ENCODE measurements around the gene ARPC4. TPM values are rescaled to one million over a fixed set of nuclear protein-coding genes. Genes with fewer than 3 reads are reported as not detected.

The ARPC4 gene
- total and polyA plus RNA-seq, 2 of the 13 experiments (the other 11 are each of a cell fraction or from before 2014, with no cell fraction given), result 30.1 to 83.6 TPM

GRCh38 chr3:9747267-9747666, 45.6 kb upstream of the ARPC4 start:
- no peak for FAIRE-seq
- Histone ChIP-seq H3K4me3 (replicated peaks in 1 of 3; ENCODE audit: insufficient read depth in 1 of 3, low read depth in 2 of 3, low read length in 3 of 3) (no peak overlapping the region), H3K27ac (ENCODE audit: extremely low read length, insufficient read depth, low read length) (no peak overlapping the region), H4K20me1 (ENCODE audit: insufficient read depth, low read length) (no peaks in the 10 kb centered on the region), H3K4me2 (ENCODE audit: low read depth, low read length) (no peak overlapping the region), H3K4me1 (ENCODE audit: insufficient read depth, low read length) (peaks cover 19% of the 10 kb centered on the region), H3K9me3 (ENCODE audit: low read length) (no peaks in the 10 kb centered on the region), H3K9ac (ENCODE audit: insufficient read depth, low read depth, low read length) (no peak overlapping the region), H3K36me3 (replicated peaks in 1 of 2; ENCODE audit: control insufficient read depth in 1 of 2, insufficient read depth in 2 of 2, low read length in 2 of 2) (peaks cover 35 to 63% of the 10 kb centered on the region in 2 experiments), H3K27me3 (ENCODE audit: control insufficient read depth in 1 of 2, insufficient read depth in 2 of 2, low read length in 2 of 2) (no peaks in the 10 kb centered on the region), H2AFZ (ENCODE audit: low read length) (no peak overlapping the region), H3K79me2 (ENCODE audit: insufficient read depth, low read length) (peaks cover 13% of the 10 kb centered on the region)
- intact Hi-C loops (cut with micrococcal nuclease; ENCODE audit: unreplicated experiment) (no loop called here), in situ Hi-C loops (cut with HindIII; ENCODE audit: extremely low pct_ligation_motif_present, low pct_unique_long_range_greater_than_20kb) (no loop called here)
- ChIA-PET POLR2A (no interaction called here), CTCF (ENCODE audit: low intra/inter-chr PET ratio, low total read pairs) (no interaction called here)
- TF ChIP-seq BRF2 (CRISPR knock-in tag; IDR thresholded peaks at IDR 0.05) (no peak), GFI1 (CRISPR knock-in tag; IDR thresholded peaks at IDR 0.05; ENCODE audit: borderline replicate concordance) (no peak), ZNF550 (CRISPR knock-in tag; IDR thresholded peaks at IDR 0.05; ENCODE audit: borderline replicate concordance) (no peak), ZNF652 (CRISPR knock-in tag; IDR thresholded peaks at IDR 0.05; ENCODE audit: borderline replicate concordance, low read depth) (no peak), HDAC1 (CRISPR knock-in tag; IDR thresholded peaks at IDR 0.05) (no peak), ZNF841 (CRISPR knock-in tag; IDR thresholded peaks at IDR 0.05; ENCODE audit: borderline replicate concordance) (no peak), NPAS2 (CRISPR knock-in tag; IDR thresholded peaks at IDR 0.05; ENCODE audit: borderline replicate concordance) (no peak), NR3C1 (CRISPR knock-in tag; IDR thresholded peaks at IDR 0.05) (no peak), CBX2 (IDR thresholded peaks at IDR 0.05; ENCODE audit: low read depth, low read length) (no peak), CBX2 (CRISPR knock-in tag; IDR thresholded peaks at IDR 0.05; ENCODE audit: low read depth) (no peak)
- no peak for ATAC-seq
- DNase-seq (ENCODE audit: low spot score), result no peak
- no TSS peak for BruUV-seq (replicated peaks)
- WGBS (ENCODE audit: low lambda C conversion rate), result 100% methylated on average over 6 of the region's 8 CpGs

Measured in HepG2 (cell line).